NCI-H2029 treated with DMSO at 0.1 percent for 48 hours (cell line): ENCODE measurements around the gene GPC4.

ENCODE experiments used
- DNase-seq: peaks from one replicate; lab custom pipeline; 2025; lab: John Stamatoyannopoulos, UW

The GPC4 gene

DNA sequence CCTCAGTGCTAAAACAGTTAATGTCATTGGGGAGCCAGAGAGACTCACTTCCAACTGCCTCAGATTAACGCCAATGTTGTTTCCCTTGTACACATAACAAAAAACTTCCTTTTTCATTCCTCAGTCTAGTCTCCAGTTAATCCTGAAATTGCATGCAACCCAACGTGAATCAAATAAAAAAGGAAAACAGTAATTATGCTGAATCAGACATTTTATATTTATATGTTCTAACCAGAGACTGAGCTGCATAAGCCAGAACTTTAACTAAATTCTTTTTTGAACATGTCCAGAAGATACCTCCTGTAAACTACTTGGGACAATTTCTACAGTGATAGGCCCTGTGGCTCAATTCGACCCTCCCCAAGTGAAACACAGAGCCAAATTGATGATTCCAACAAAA lies 4.7 kb downstream of the GPC4 start:
- no peak for DNase-seq

DNA sequence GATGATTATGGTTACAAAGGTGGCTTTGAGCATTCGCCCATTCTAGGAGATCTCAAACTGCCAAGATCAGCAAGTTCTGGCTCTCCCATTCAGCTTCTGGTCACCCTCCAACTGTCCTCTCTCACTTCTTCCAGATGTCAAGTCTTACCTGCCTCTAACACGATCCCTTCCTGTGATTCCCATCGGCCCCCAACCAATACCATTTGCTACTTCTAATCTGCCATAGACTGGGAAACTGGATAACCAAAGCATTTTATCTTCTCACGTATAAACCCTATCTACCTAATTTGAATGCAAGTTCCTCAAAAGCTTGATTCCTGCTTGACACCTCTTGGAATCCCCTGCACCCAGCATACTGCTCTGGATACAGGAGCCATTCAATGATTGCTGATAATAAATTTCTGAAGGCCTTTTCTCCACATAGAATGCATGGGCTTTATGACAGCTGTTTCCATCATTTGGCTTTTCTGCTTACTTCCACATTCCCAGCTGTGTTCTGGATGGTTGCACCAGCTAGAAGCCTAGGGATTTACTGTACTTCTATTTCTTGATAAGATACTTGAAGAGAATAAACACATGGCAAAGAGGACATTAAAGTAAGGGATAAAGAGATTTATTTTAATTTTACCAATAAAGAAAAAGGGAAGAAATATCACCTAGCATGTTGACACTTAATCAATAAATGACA lies 9.6 kb downstream of the GPC4 start:
- DNase-seq = no peak

DNA sequence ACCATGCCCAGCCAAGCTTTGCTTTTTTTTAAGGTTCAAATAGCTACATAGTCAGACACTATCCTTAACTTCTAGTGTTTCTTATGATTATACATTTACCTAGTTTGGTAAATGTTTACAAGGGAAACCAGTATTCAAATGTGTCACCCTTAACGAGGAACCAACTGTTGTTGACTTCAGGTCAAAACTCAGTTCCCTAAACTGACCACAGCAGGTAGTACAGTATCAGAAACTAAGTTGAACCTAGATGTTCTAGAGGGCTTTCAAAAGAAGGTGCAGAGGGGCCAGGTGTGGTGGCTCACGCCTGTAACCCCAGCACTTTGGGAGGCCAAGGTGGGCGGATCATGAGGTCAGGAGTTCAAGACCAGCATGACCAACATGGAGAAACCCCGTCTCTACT lies 11.3 kb downstream of the GPC4 start:
- DNase-seq = no peak

DNA sequence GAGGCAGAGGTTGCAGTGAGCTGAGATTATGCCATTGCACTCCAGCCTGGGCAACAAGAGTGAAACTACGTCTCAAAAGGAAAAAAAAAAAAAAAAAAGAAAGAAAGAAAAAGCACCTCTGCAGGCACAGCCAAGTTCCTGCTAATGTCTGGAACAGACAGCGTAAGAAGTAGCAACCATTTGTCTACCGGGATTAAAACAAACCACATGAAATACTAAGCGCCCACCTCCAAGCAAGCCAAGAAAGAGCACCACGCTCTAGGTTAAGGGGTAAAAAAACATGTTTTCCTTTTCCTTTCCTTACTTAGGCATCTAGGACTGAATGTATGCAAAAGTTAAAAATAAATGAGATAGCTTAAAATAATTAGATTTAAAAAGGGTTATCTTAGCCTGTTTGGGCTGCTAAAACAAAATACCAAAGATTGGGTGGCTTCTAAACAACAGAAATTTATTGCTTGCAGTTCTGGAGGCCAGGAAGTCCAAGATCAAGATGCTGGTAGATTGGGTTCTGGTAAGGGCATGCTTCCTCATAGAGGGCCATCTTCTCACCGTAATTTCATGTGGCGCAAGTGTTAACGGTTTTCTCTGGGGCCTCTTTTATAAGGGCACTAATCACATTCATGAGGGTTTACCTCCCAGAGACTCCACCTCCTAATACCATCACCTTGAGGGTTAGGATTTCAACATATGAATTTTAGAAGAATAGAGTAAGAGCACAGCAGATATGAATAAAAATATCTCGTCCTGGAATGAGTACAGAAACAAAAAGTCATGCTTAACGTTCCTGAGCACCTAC lies 12.3 kb downstream of the GPC4 start:
- DNase-seq = no peak

DNA sequence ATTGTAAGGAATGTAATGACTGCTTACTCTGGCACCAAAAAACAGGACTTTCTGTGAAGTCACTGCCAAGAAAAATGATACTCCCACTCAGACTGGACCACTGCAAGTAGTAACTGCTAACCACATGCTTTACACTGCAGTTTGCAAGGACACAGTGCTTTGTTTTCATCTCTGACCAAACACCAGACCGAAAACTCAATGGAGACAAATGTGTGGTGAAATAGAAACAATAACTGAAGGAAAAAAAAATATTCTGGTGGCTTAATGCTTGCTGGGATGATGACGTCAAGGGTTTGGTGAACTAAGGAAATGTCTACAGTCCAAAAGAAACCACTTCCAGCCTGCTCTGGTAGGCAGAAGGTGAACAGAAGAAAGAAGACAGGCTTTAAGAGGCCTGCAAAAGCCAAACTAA lies 13.2 kb downstream of the GPC4 start:
- no peak for DNase-seq

DNA sequence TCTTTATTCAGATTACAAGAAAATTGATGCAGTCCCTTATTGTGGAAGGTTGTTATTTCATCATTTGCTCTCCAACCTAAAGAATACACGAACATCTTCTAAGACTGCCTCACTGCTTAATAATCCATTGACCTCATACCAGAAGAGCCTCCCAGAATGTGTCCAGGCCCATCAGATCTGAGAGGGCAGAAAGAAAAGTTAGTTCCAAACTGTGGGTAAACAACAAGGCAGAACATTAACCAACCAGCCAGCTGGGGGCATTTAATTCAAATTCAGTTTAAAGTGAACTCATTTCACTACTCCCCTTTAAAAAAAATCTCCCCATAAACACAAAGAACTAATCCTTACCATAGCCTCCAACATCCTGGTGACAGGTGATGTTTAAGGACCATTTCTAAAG lies 13.8 kb downstream of the GPC4 start:
- DNase-seq = no peak

DNA sequence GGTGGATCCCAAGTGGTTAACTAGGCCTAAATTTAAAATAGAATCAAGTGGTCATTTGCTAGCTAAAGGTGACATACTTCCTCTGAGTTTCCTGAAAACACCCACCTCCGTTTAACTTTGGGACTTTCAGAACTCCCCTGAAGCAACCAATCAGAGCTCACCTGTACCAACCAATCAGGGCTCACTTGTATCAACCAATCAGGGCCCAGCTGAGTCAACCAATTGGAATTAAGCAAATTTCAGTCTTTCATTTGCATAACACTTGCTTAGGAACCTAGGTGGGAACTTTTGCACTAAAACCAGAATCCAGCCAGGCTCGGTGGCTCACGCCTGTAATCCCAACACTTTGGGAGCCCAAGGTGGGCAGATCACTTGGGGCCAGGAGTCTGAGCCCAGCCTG lies 15.9 kb downstream of the GPC4 start:
- no peak for DNase-seq

DNA sequence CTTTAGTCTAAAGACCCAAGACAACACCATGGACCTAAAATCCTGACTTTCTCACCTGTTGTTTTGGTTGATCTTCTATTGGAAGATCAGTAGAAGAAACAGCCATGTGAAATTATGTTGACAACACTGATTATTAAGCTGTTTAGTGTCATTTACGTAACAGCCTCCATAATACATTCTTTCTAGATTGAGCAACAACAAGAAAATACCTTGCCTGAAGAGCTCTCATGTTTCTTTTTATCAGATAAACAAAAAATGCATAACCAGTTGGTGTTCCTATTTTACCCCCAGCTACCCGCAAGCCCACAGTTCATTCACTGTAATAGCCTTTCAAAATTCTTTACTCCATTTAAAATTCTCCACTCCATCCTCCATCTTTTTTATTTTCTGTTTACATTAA lies 20.5 kb downstream of the GPC4 start:
- no peak for DNase-seq

DNA sequence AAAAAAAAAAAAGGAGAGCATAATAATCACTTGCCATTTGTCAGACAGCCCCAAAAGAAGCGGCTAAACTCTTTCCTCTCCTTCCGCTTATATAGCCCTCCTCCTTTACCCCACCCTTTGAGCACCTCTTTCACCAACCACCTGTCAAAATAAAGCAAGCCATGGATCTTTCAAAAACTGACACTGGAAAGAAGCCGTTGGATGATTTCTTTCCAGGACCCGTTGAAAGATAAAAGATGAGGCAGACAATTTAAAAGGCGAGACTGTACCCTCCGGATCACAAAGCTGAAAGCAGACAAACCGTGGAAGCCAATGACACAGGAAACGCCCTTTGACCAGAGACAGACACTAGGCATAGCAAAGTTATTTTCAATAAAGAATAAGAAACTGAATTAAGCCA lies 22.6 kb downstream of the GPC4 start:
- DNase-seq = no peak

DNA sequence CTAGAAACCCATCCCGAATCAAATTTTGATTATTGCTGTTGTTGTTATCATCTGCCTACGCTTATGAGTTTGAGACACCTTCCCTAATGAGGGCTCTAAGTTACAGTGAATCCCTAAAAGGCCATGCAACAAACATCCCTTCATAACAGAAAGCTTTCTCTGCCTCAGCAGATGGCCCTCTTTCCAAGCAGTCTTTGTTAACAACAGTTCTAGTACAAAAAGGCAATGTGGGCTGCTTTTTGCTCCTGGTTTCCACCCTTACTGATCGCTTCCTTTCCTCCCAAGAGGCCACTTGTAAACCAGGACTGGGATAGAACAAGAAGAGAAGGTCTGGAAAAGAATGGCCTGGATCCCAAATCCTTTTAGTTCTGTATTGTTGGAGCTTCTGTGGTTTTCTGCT lies 24.2 kb downstream of the GPC4 start:
- DNase-seq = no peak

DNA sequence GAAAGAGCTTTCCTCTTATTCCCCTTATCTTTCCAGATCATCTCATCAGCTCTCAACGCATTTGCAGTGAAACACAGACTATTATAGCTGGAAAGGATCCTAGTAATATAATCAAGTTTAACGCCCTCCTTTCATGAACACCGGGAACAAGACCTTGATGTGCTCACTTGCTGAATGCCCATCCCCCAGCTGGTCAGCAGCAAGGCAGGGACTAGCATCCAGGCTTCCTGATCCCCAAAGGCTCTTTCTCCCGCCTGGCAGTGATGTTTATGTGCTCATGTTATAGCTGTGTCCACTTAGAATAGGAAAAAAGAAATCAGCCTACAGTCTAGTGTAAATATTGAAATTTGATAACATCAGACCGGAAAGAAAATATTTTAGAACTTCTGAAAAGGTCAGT lies 24.6 kb downstream of the GPC4 start:
- peak; percentile 12 for DNase-seq

DNA sequence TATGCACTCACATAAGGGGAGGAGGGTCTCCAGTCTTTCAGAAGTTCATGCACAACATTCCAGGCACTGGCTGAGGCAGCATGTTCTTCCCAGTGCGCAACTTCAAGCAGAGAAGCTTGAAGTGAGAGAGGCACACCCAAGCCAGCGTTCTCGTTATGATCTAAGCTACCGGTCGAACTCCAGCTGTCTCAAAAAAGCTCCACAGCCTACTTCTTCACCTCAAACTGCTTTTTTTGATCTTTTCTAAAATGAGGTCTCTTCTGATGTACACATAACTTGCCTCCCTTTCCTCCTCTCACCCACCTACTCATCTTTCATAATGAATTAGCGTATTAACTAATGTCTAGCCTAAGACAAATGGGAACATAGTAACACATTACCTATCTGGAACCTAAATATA lies 25.3 kb downstream of the GPC4 start:
- no peak for DNase-seq

DNA sequence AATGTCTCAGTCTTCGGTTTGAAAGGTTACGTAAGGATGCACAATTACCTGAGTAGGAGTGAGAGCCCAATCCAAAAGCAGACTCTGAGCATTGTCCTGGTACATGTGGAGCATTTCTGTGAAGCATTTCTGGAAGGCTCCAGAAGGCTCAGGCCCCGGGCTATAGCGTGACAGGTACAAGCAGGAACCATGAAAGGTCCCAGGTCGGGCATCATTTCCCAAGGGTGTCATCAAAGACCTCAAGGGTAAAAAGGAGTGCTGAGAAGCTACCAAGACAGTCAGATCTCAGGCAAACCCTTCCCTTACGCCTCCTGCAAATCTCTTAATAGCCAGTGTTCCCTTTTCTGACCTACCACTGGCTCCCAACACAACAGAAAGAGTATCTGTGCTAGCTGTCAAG lies 30.8 kb downstream of the GPC4 start:
- no peak for DNase-seq

DNA sequence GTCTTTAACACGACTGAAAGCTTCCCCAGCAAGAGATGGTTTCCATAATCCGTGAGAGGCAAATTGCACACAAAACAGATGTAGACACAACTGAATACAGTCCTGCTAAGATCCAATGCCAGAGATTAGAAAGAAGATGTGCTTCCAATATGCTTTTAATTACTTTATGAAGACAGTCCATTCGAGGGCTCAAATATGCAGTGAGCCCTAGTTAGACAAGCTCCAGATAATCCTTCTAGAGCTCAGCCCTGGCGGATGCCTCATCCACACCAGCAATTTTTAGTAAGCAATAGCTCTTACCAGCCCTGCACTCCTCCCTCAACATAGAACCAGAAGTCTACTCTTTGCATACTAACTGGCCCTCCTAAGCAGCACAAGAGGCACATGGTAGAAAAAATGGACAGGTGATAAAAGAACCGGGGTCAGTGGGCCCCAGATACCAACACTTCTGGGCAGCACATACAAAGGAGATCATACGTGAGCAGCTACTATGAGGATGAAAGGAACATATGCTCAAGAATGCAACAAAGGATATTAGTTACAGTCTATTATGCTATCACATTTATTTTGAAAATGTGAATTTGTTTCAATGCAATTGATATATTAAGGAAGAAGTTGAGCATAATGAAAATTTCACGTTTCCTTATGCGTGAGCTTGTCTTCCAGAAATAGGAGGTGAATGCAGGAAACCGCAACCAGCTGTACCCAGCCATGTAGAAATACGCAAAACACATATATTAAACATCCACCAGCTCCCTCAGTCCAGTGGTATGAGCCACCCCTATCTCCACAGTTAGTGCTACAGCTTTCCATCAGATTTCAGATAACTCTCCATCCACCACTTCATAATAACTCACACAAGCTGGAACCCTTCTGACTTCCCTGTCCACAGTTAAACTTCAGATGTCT lies 34.3 kb downstream of the GPC4 start:
- DNase-seq = no peak

DNA sequence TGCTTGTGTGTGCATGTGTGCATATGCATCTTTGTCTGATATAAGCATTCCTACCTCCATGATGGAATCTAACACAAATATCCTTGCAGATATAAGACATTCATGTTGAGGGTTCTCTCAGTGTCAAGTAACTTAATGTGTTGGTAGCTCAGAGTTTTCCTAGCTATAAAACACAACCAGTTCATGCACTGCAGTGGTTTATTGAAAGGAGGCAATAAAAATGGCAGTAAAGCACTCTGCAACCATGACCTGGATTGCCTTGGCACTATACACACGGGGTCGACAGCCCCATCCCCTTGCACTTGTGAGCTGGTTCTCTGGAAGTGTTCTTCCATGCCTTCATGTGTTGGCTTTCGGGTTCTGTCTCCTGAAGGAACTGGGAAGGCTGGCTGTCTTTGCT lies 38.9 kb downstream of the GPC4 start:
- no peak for DNase-seq

DNA sequence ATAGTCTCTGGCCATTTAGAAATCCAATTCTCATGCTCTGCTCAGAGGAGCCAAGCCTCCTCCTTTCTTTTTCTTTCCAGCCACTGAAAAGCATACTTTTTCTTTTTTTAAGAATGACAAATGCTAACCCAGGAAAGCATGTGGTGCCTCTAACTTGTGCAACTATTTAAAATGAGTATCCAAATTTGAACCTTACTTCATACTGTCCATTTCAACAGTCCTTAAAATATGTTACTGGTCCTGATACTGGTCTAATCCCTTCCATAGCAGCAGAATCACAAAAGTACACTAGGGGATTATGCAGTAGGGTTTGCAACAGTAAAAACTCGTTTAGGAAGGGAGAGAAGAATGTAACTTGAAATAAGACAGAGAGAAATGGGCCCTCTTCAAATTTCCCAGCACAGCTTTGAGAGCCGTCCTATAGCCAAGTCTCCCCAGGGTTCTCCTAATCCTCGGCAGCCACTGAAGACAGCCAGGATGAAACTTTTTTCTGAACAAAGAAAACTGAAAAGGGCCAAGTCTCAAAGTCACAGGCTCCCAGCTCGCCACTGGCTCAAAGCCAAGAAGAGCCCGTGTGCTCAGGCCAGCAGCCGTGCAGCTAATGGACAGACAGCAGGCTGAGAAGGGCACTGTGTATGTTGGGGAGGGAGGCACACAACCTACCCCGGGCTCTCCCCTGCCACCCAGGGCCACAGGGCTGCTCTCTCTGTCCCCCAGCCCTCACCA lies 39.5 kb downstream of the GPC4 start:
- no peak for DNase-seq

DNA sequence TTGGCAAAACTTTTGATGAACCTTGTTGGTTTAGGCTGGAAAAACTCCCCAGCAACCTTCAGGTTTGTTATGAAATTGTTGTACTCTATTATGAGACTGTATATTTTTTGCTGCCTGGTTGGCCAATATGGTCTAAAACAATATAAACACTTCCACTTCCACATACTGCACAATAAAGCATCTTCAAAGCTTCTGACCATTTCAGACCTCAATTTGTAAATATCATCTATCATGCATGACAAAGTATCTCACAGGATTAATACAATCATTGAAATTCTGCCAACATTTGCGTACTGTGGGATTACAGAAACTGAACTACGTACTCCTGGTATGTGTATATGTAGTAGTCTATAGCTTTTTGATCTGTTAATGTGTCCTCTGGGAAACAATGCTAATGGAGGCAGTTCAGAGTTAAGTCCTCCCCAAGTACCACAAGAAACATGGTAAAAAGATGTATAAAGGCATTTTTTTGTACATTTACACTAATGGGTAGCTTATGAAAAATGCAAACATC lies 40.4 kb downstream of the GPC4 start:
- DNase-seq = no peak

DNA sequence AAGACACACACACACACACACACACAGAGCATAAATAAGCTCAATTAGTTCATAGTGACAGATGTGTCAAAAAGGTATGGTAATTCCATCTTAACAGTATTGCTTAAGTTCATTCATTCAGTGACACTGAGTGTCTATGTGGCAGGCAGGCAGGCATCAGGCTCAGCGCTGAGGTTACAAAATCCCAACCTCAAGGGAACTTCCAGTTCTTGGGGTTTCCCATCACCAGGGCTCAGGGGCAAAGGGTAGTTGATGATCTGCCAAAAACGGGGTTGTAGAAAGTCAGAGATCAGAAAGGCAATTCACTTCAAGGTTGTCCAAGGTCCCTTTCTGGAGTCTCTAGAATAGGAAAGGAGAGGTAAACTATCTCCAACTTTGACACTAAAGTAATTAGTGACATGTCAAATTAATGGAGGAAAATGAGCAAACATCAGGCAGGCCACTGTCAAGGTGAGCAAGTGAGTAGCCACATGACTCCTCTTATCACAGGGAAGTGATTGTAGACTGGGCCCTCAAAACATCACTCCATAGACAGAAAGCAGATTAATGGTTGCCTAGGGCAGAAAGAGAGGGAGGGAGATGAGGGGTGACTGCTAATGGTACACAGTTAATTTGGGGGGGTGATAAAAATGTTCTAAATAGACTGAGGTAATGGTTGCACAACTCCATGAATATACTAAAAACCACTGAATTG lies 41.8 kb downstream of the GPC4 start:
- DNase-seq = no peak

DNA sequence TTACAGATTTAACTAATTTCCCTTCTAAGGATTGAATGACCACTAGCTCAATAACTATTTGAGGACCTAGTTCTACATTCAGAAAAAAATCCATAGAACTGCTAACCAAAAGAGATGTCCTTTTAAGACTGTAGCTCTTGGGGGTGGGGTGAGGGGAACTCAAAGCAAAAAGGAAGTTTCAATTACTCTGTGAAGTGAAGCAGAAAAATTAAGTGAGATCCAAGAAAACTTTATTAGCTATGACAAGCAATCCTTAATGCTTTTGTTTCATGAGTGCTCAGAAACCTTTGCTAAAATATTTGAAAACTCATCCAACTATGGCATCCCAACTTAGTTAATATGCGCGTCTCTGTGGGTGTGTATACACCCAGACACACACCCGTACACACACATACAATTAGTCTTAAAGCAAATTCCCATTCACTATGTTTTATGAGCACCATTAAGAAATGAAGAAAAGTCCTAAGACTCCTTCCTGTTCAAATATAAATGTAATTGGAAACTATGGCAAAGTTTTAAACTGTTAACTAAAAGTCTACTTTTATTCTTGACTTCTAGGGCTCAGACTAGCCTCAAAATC lies 44.5 kb downstream of the GPC4 start:
- no peak for DNase-seq

DNA sequence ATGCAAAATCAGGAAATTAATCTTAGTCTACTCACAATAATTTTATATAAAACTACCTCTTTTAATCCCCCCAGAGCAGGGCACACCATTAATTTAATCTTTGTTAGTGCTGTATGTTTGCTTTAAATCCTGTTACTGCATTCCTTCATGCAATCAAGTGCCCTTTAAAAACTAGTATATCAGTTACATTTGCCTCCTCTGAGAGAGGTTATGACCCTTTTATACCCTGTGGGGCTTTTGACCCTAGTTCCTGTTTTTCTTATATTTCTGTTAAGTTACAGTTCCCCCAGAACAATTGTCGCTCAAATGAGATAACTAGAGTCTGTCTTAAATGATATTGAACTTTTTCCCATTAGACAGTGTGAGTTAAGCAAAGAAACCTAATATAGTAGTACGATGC lies 46.2 kb downstream of the GPC4 start:
- no peak for DNase-seq

DNA sequence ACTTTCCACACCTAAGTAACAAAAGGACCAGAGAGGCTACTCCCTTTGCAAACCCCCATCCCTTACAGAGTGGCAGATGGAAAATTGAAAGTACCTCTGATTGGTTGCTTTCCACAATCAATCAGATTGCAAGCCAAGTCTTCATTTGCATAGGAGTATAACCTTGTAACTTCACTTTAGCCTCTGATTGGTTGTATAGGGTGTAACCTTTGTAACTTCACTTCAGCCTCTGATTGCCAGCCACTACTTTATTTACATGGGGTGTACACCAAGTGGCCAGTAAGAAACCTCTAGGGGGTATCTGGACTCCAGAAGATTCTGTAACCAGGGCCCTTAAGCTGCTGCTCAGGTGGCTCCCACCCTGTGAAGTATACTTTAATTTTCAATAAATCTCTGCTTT lies 48.6 kb downstream of the GPC4 start:
- no peak for DNase-seq
